Right lobe of liver (tissue), 6 donors: Measurements from ENCODE around the gene LTBP1. TPM values are rescaled to one million over a fixed set of nuclear protein-coding genes. Genes with fewer than 3 reads are reported as not detected.

Source experiments
- ATAC-seq, 4 donors: fragments of 200-7000 bp; cut with Tn5 transposase; one replicate each; pipeline ENCODE4 v1.9.1; 2020; ENCODE audit warnings: mild to moderate bottlenecking in 4 of 4, moderate library complexity in 4 of 4
- DNase-seq, 3 donors: peaks; one replicate each; pipeline ENCODE4 v3.0.0-alpha.2; 2020
- H3K27ac ChIP-seq, 3 donors: fragments of 200-600 bp; one replicate each; pipeline ENCODE4 v1.8.0; 2022
- H3K27me3 ChIP-seq, 2 donors: fragments of 200-600 bp; one replicate each; pipeline ENCODE4 v1.8.0; 2022
- H3K36me3 ChIP-seq, 4 donors: fragments of 200-600 bp; sonication (generic) in 1 of 4; one replicate each; pipeline versions ENCODE4 v1.5.1 to v1.8.0; 2017 to 2022; ENCODE audit warnings: control low read depth in 1 of 4
- H3K4me1 ChIP-seq, 4 donors: fragments of 200-600 bp; sonication (generic) in 1 of 4; one replicate each; pipeline versions ENCODE4 v1.5.1 to v1.8.0; 2017 to 2022; ENCODE audit warnings: control low read depth in 1 of 4
- H3K4me3 ChIP-seq, 3 donors: fragments of 200-600 bp; one replicate each; pipeline ENCODE4 v1.8.0; 2022
- H3K9me3 ChIP-seq, 4 donors: fragments of 200-600 bp; sonication (generic) in 1 of 4; one replicate each; pipeline versions ENCODE4 v1.5.1 to v1.8.0; 2017 to 2022; ENCODE audit warnings: control low read depth in 1 of 4
- POLR2A ChIP-seq: fragments of 450-650 bp; IDR thresholded peaks from one replicate; pipeline ENCODE4 v1.6.1; 2017; ENCODE audit warnings: antibody characterized with exemption, mild to moderate bottlenecking
- WGBS: methylation state at CpG from one replicate; pipeline ENCODE4 v1.1.6; 2018; ENCODE audit warnings: low coverage, low lambda C conversion rate; ENCODE audit not compliant: insufficient coverage; ENCODE audit errors: missing lambda C conversion rate; 5-methylcytosine and 5-hydroxymethylcytosine counted together
- intact Hi-C, 2 donors: fragments of 100-400 bp; cut with DNase I; formaldehyde crosslinking; loops; one replicate each; pipeline versions ENCODE4 v1.11.2 to v1.14.1; 2022
- total RNA-seq, 6 experiments: library from RNA; depleted of rRNA in 2 of 6; stranded (reverse); fragments of >200 nt in 2 of 6; fragmentation: NEBNext Ultra II Directional in 3 of 6; extraction: Animal tissue kit (Norgen Biotek cat#: 25700) in 3 of 6; gene quantifications; one replicate each; pipeline versions ENCODE4 v1.1.0 to v1.2.4, GENCODE V29; 2016 to 2023
- TF ChIP-seq, protein P1 (sequence below), 4 donors: fragments of 200-600 bp in 3 of 4; fragments of 450-650 bp in 1 of 4; IDR thresholded peaks; one replicate each; pipeline versions ENCODE4 v1.5.1 to v1.8.0; 2016 to 2022; ENCODE audit warnings: antibody characterized with exemption in 4 of 4, mild to moderate bottlenecking in 2 of 4
- donor health status: DM: no; HTN: yes; CAD: no.
- donor health status: DM: no; HTN: no; CAD: no.
- donor health status: DM: no; HTN: no; CAD: no.
- donor health status: DM: no; HTN: yes; CAD: no.
- donor health status: DM: no; HTN: yes; CAD: no.

The LTBP1 gene
- total RNA-seq, 6 experiments from 2014 or later: 5.4 to 14.2 (median 9.1) TPM

DNA sequence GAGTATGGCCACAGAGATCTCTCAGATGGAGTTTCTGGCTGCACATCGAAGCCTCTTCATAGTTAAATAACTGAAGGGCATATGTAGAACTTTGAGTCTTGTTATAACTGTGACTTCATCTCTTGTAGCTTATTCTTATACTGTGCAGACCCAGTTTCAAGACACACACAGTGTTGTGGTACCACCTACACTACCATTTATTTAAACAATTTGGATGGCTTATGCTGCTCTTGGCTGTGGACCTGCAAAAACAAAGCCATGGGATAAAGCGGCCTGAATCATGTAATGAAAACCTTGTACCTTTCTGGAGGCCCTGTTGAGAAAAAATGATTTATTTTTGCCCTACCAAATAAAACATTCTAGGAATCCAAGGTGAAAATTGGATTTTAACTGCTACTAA is 266.9 kb downstream of the LTBP1 start:
- ATAC-seq: no peak
- TF ChIP-seq POLR2A: no peak
- TF ChIP-seq, protein P1, sequence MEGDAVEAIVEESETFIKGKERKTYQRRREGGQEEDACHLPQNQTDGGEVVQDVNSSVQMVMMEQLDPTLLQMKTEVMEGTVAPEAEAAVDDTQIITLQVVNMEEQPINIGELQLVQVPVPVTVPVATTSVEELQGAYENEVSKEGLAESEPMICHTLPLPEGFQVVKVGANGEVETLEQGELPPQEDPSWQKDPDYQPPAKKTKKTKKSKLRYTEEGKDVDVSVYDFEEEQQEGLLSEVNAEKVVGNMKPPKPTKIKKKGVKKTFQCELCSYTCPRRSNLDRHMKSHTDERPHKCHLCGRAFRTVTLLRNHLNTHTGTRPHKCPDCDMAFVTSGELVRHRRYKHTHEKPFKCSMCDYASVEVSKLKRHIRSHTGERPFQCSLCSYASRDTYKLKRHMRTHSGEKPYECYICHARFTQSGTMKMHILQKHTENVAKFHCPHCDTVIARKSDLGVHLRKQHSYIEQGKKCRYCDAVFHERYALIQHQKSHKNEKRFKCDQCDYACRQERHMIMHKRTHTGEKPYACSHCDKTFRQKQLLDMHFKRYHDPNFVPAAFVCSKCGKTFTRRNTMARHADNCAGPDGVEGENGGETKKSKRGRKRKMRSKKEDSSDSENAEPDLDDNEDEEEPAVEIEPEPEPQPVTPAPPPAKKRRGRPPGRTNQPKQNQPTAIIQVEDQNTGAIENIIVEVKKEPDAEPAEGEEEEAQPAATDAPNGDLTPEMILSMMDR (IDR thresholded peaks at IDR 0.05): no peak
- WGBS: 81% methylated on average over 2 of the region's 2 CpGs
- no peaks in the 10 kb centered on the region for H3K36me3 ChIP-seq
- peaks cover 0 to 21% (median 7%) of the 10 kb centered on the region in 4 donors for H3K4me1 ChIP-seq
- H3K4me3 ChIP-seq: no peak overlapping the region
- DNase-seq: no peak
- intact Hi-C loops: no loop called here
- H3K9me3 ChIP-seq: no peaks in the 10 kb centered on the region
- H3K27me3 ChIP-seq: no peaks in the 10 kb centered on the region
- no peak overlapping the region for H3K27ac ChIP-seq

DNA sequence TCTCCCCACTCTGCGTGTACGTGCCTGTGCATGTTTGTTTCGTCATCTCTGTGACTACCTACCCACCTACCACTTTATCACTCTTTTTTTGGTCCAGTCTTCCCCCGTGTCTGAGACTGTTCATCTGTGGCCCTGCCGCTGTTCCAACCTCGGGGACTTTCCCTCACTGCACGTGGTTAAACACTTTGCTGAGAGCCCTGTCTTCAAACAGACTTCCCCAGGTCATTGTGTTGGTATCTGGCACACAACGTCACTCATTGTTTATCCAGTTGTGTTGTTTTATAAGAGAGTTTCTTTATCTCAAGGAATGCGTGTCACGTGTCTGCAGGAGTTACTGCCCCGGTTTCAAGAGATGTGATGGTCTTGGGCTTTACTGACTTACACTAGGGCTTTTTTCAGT is 267.7 kb downstream of the LTBP1 start:
- DNase-seq: no peak
- ATAC-seq: peak in 1 of 4 donors; percentile 4
- no peaks in the 10 kb centered on the region for H3K27me3 ChIP-seq
- H3K27ac ChIP-seq: no peak overlapping the region
- peaks cover 0 to 21% (median 8%) of the 10 kb centered on the region in 4 donors for H3K4me1 ChIP-seq
- whole genome bisulfite sequencing: 63% methylated on average over 11 of the region's 11 CpGs
- intact Hi-C loops: no loop called here
- no peaks in the 10 kb centered on the region for H3K9me3 ChIP-seq
- no peak for TF ChIP-seq POLR2A
- TF ChIP-seq, protein P1 (IDR thresholded peaks at IDR 0.05): no peak
- H3K4me3 ChIP-seq: no peak overlapping the region
- H3K36me3 ChIP-seq: no peaks in the 10 kb centered on the region

DNA sequence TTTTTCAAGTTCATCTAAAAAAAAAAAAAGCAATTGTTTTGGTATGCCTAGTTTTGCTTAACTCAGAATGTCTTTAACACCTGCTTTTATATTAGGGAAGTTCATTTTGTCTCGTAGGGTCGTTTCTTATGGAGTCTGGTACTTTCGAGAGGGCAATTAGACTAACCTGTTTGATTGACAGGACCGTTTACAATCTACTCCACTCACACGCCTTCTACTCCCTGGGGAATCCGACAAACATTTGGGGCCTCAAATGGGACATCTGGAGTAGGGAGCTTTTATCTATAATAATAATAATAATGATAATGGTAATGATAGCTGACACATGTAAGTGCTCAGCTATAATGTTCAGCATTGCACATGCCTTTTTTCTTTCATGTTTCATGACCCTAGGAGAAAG is 268.1 kb downstream of the LTBP1 start:
- H3K4me1 ChIP-seq: peaks cover 0 to 25% (median 10%) of the 10 kb centered on the region in 4 donors
- intact Hi-C loops: no loop called here
- DNase-seq (no peak), ATAC-seq (no peak)
- no peaks in the 10 kb centered on the region for H3K9me3 ChIP-seq
- no peaks in the 10 kb centered on the region for H3K27me3 ChIP-seq
- no peak for TF ChIP-seq POLR2A
- TF ChIP-seq, protein P1 (IDR thresholded peaks at IDR 0.05): no peak
- H3K27ac ChIP-seq: no peak overlapping the region
- no peak overlapping the region for H3K4me3 ChIP-seq
- no peaks in the 10 kb centered on the region for H3K36me3 ChIP-seq
- 77% methylated on average over 6 of the region's 6 CpGs for WGBS

DNA sequence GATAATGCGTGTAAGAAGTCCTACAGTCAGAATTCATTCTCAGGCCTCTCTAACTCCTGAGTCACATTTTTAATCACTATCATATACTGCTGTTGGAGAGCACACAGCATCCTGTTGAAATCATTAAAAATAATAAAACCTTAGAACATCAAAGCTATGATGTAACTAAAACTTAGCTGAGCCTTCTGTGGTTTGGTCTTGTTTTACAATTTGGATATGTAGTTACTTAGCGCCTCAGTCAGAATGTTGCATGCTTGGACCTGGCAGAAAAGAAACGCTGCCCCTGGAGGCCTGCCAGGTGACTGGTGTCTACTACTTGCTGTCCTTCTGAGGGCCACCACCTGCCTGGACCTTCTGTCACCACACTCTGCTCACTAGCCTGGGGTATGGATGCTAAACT is 268.5 kb downstream of the LTBP1 start:
- H3K4me1 ChIP-seq: peaks cover 0 to 28% (median 10%) of the 10 kb centered on the region in 4 donors
- intact Hi-C loops: no loop called here
- ATAC-seq: no peak
- H3K27me3 ChIP-seq: no peaks in the 10 kb centered on the region
- 78% methylated on average over 3 of the region's 3 CpGs for WGBS
- H3K36me3 ChIP-seq: no peaks in the 10 kb centered on the region
- H3K4me3 ChIP-seq: no peak overlapping the region
- H3K27ac ChIP-seq: no peak overlapping the region
- no peak for TF ChIP-seq POLR2A
- TF ChIP-seq, protein P1 (IDR thresholded peaks at IDR 0.05): no peak
- H3K9me3 ChIP-seq: no peaks in the 10 kb centered on the region
- DNase-seq: peak in 1 of 3 donors; percentile 31

DNA sequence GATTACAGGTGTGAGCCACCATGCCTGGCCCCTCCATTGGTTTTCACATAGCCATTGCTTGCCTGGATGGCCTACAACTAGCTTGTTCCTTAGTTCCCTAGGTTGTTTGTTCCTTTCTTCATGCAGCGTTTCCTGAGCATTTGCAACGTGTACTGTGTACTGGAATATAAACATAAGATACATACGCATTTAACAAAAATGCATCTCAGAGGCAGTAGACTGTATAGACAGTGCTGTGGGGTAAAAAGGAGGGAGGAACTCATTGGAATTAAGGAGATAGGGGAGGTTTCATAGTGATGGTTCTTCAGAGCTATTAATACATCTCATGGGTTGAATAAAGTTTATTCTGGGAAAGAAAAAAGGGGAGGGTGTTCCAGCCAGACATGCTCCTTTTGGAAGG is 269.2 kb downstream of the LTBP1 start:
- intact Hi-C loops: no loop called here
- H3K4me3 ChIP-seq: no peak overlapping the region
- ATAC-seq (no peak), DNase-seq (no peak)
- H3K9me3 ChIP-seq: no peaks in the 10 kb centered on the region
- WGBS: 84% methylated on average over 3 of the region's 3 CpGs
- no peaks in the 10 kb centered on the region for H3K36me3 ChIP-seq
- H3K27me3 ChIP-seq: no peaks in the 10 kb centered on the region
- peaks cover 0 to 28% (median 10%) of the 10 kb centered on the region in 4 donors for H3K4me1 ChIP-seq
- no peak overlapping the region for H3K27ac ChIP-seq
- TF ChIP-seq POLR2A: no peak
- TF ChIP-seq, protein P1 (IDR thresholded peaks at IDR 0.05): no peak
